GM21423 (cell line): Measurements from ENCODE around the gene SGMS2.

ENCODE experiments used
- ATAC-seq: cut with Tn5 transposase; IDR thresholded peaks from one replicate; pipeline ENCODE4 v1.9.1; 2021; ENCODE audit warnings: mild to moderate bottlenecking, moderate library complexity; ENCODE audit not compliant: unreplicated experiment

Gene SGMS2

GRCh38 chr4:107828315-107829090 is 3.8 kb downstream of the SGMS2 start:
- no peak for ATAC-seq

DNA sequence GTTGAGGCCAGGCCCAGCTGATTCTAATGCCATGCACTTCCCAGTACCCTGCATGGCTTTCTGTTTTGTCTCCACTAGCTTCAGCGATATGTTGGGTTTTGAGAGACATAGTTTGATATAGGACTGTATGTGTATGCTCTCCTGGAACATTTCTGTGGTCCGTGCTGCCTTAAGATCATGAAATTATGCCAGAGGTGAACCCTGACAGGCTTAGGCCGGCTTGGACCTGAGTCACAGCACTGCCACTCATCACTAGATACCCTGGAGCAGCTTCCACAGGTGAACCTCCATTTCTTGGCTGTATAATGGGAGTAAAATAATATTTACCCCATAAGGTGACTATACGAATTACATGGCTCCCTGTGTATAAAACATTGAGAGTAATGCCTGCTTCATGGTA is 6.4 kb downstream of the SGMS2 start:
- no peak for ATAC-seq

DNA sequence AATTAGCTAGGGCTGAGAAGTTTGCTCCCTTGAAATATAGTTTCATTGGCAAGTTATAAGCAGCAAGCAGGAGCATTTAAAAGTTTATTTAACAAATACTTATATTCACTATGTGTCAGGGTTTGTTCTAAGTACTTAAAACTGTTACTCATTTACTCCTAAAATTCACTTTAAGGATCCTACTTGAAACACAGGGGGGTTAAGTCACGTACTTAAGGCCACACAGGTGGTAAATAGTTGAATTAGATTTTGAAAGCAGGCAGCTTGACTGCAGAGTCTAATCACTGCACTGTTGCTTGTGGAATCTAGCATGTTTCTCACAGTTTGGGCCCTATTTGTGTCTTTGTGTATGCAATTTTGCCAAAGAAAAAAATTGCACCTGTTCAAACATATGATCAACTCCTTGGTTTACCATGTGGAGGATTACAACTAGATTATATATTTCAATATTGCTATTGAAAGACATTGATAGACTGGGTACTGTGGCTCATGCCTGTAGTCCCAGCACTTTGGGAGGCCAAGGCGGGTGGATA is 7.6 kb downstream of the SGMS2 start:
- ATAC-seq = no peak

DNA sequence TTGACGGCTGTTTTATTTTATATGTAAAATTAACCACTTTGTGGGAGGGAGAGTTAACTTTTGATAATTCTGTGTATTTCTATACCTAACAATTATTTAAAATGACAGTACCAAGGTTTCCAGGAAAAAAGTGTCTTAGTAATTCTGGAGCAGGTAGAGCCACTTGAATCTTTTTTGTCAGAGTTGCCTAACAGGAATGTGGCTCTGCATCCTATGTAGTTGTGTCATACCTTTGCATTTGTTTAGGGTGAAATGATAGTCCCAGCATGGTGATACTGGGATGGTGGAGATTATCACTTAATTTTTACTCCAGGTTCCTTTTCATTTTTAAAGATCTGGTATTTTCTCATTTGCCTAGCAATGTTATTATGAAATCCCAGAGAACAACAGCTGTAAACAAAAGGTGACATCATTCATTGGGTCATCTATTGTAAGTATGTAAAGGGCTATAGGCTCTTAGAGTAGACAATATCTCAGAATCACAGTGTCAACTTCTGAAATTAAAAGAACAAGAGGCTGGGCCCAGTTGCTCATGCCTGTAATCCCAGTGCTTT is 9.6 kb downstream of the SGMS2 start:
- ATAC-seq = no peak

DNA sequence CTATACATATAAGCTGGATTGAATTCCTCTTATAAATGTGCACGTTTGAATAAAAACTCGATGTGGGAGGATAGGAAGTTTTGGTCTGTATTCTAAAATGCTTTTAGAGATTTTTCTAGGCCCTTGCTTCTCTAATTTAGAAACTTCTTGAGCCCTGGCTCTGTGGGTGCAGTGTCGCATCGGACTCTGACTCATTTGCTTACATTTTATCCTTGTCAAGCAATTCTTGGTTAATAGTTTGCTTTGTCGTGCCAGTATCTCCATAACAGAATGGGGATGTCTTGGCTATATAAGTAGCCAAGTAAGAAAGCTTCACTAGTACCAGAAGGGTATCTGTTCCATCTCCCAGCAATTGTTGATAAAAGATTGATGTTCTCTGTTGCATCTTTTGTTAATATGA is 10.7 kb downstream of the SGMS2 start:
- ATAC-seq = no peak

- ATAC-seq = no peak
Observed at GRCh38 chr4:107837317-107837716, 12.6 kb downstream of the SGMS2 start.

DNA sequence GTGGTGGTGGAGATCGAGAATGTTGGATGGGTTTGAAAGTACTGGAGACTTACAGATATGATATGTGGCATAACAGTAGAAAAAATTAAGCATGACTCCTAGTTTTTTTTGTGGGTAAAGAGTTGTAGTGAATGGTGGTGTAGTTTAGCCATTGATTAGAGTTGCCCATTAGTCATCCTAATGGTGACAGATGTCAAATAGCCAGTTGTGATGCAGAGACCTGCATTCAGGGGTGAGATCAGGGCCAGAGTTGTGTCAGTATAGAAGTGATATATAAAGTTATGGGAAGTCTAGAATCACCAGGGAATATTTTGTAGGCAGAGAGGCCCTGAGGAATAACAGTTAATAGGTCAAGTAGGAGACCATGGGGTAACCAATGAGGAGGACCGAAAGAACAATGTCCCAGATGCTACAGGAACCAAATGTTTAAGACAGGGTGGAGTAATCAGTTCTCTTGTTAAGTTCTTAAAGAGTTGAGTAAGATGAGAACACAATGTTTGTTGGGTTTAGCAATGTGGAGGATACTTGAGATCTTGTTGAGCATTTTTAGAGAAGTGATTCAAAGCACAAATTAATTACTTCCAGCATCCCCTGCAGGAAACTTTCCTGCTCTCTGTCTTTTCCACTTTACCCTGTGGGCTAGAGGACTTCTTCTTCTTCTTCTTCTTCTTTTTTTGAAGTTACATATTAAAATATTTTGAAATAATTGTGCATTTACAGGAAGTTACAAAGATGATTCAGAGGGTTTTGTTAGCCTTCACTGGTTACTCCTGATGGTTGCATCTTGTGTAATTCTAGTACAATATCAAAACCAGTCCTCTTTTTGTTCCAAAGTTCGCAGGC is 13.3 kb downstream of the SGMS2 start:
- no peak for ATAC-seq

GRCh38 chr4:107838861-107839565 is 14.3 kb downstream of the SGMS2 start:
- ATAC-seq = no peak

GRCh38 chr4:107843391-107843790 is 18.7 kb downstream of the SGMS2 start:
- ATAC-seq = no peak

- no peak for ATAC-seq
Observed at GRCh38 chr4:107845681-107846080, 20.9 kb downstream of the SGMS2 start.

GRCh38 chr4:107850438-107850837 is 25.7 kb downstream of the SGMS2 start:
- peak; percentile 80 for ATAC-seq

- no peak for ATAC-seq
Observed at GRCh38 chr4:107853444-107854355, 29.0 kb downstream of the SGMS2 start.

- ATAC-seq = no peak
Observed at GRCh38 chr4:107854356-107855022, 29.8 kb downstream of the SGMS2 start.

DNA sequence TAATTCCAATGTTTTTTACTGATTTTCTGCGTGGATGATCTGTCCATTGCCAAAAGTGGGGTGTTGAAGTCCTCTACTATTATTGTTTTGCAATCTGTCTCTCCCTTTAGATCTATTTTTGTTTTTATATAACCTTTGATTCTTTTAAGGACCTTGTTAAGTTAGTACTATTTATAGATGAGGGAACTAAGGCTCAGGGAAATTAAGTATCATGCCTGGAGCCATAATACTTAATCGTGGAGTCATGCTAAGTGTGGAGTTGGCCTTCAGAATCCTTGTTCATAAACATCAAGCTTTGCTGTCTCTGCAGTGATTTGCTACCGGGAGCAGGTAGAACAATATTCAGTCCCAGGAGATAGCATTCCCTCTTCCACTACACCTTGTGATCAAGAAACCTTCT is 31.0 kb downstream of the SGMS2 start:
- no peak for ATAC-seq

DNA sequence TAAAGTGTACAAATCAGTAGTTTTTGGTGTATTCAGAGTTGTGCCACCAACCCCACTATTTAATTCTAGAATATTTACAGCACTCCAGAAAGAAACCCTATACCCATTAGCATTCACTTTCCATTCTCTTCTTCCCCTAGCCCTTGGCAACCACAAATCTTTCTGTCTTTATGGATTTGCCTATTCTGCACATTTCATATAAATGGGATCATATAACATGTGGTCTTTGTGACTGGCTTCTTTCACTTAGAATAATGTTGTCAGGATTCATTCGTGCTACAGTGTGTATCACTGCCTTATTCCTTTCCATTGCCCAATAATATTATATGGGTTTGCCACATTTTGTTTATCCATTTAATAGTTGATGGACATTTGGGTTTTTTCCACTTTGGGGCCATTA is 32.2 kb downstream of the SGMS2 start:
- ATAC-seq = no peak

- ATAC-seq = no peak
Observed at GRCh38 chr4:107857741-107858140, 33.0 kb downstream of the SGMS2 start.

GRCh38 chr4:107858158-107858742 is 33.5 kb downstream of the SGMS2 start:
- no peak for ATAC-seq

GRCh38 chr4:107862658-107863057 is 37.9 kb downstream of the SGMS2 start:
- ATAC-seq = no peak

DNA sequence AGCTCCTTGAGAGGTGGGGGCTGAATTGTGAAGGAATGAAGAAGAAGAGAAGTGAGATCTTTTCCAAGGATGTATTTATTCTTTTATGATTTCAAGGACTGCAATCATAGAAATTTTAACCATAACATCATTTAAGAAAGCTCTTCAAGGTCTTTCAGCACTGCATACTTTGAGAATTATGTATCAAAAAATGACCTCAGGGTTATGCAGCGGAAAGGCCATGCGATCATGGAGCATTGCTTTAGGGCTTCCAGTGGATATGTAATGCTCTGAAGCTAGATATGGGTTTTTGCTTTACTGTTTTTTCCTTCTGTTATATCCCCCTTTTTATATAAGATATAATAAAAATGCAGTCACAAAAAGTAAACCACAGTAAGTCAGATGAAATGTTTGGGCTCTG is 38.7 kb downstream of the SGMS2 start:
- ATAC-seq = no peak
